Neural cell (in vitro differentiated cells): ENCODE results near the gene CLTRN. TPM values are rescaled to one million over a fixed set of nuclear protein-coding genes. Genes with fewer than 3 reads are reported as not detected.
"Not testable (repeated sequence)": the region's sequence is repeated elsewhere in the genome, so short reads cannot be mapped to it uniquely, and the experiment has no call there.

Experiments used
- H2AFZ ChIP-seq: fragments of 200-600, 300-800 bp; sonication (generic), shearing (Covaris generic); 2 replicates; pipeline ENCODE4 v1.6.0; 2014; ENCODE audit warnings: low read depth, mild to moderate bottlenecking, antibody characterized with exemption, low read length, moderate library complexity
- H3F3A ChIP-seq: fragments of 200-600 bp; shearing (Covaris generic); 2 replicates; pipeline ENCODE4 v1.6.1; 2016; ENCODE audit warnings: mild to moderate bottlenecking, moderate library complexity, mixed read lengths, antibody characterized with exemption, low read length; ENCODE audit not compliant: insufficient read depth, poor library complexity, severe bottlenecking
- H3K27ac ChIP-seq: fragments of 200-600, 300-800 bp; sonication (generic), shearing (Covaris generic); 2 replicates; pipeline ENCODE4 v1.5.1; 2014; ENCODE audit warnings: mild to moderate bottlenecking, low read length, moderate library complexity
- H3K27me3 ChIP-seq: fragments of 300-800, 200-600 bp; sonication (generic), shearing (Covaris generic); 2 replicates; pipeline ENCODE4 v1.6.0; 2014; ENCODE audit warnings: mild to moderate bottlenecking, low read depth, low read length, moderate library complexity; ENCODE audit not compliant: insufficient read depth
- H3K36me3 ChIP-seq: fragments of 300-800, 200-600 bp; sonication (generic), shearing (Covaris generic); 2 replicates; pipeline ENCODE4 v1.5.1; 2014; ENCODE audit warnings: mild to moderate bottlenecking, antibody characterized with exemption, low read length, moderate library complexity; ENCODE audit not compliant: insufficient read depth
- H3K4me2 ChIP-seq: fragments of 300-800, 200-600 bp; sonication (generic), shearing (Covaris generic); 2 replicates; pipeline ENCODE4 v1.6.0; 2014; ENCODE audit warnings: mild to moderate bottlenecking, low read length
- H3K4me3 ChIP-seq: fragments of 300-800, 200-600 bp; sonication (generic), shearing (Covaris generic); 2 replicates; pipeline ENCODE4 v1.5.1; 2014; ENCODE audit warnings: mild to moderate bottlenecking, low read length, moderate library complexity
- H3K79me2 ChIP-seq: fragments of 200-600 bp; shearing (Covaris generic); replicated peaks from 2 replicates; pipeline ENCODE4 v1.6.0; 2014; ENCODE audit warnings: mild to moderate bottlenecking, low read length, moderate library complexity; ENCODE audit not compliant: insufficient read depth
- H3K9ac ChIP-seq: fragments of 300-800, 200-600 bp; sonication (generic), shearing (Covaris generic); 2 replicates; pipeline ENCODE4 v1.6.1; 2016; ENCODE audit warnings: mild to moderate bottlenecking, low read length, mixed read lengths
- H3K9me2 ChIP-seq: fragments of 200-600 bp; shearing (Covaris generic); 2 replicates; pipeline ENCODE4 v1.6.1; 2016; ENCODE audit warnings: mild to moderate bottlenecking, low read length, mixed read lengths; ENCODE audit not compliant: insufficient read depth
- H3K9me3 ChIP-seq: fragments of 200-600, 300-800 bp; sonication (generic), shearing (Covaris generic); 2 replicates; pipeline ENCODE4 v1.6.1; 2016; ENCODE audit warnings: mild to moderate bottlenecking, mixed run types, low read length, moderate library complexity, mixed read lengths
- H4K20me1 ChIP-seq: fragments of 200-600 bp; shearing (Covaris generic); 2 replicates; pipeline ENCODE4 v1.6.1; 2016; ENCODE audit warnings: mild to moderate bottlenecking, mixed run types; ENCODE audit not compliant: insufficient read depth
- MXI1 ChIP-seq: fragments of 450-650 bp; conservative IDR thresholded peaks from 2 replicates; pipeline ENCODE4 v1.6.1; 2014; ENCODE audit warnings: antibody characterized with exemption, mild to moderate bottlenecking; ENCODE audit not compliant: poor library complexity, severe bottlenecking
- POLR2AphosphoS5 ChIP-seq: IDR thresholded peaks from 2 replicates; pipeline ENCODE4 v1.6.1; 2012
- RAD21 ChIP-seq: fragments of 450-650 bp; conservative IDR thresholded peaks from 2 replicates; pipeline ENCODE4 v1.6.1; 2014; ENCODE audit warnings: antibody characterized with exemption, mild to moderate bottlenecking, moderate library complexity
- SMC3 ChIP-seq: fragments of 450-650 bp; conservative IDR thresholded peaks from 2 replicates; pipeline ENCODE4 v1.6.1; 2014; ENCODE audit warnings: antibody characterized with exemption, mild to moderate bottlenecking, moderate library complexity; ENCODE audit not compliant: poor library complexity
- TAF1 ChIP-seq: IDR thresholded peaks from 2 replicates; pipeline ENCODE4 v1.6.1; 2012; ENCODE audit warnings: low read depth
- polyA minus RNA-seq: library from RNA; depleted of rRNA, polyadenylated mRNA; stranded (reverse); fragments of >200 nt; gene quantifications from 2 replicates; pipeline ENCODE4 v1.2.3, GENCODE V29; 2014
- polyA plus RNA-seq: library from polyadenylated mRNA; depleted of rRNA; stranded (reverse); fragments of >200 nt; gene quantifications from 2 replicates; pipeline ENCODE4 v1.2.3, GENCODE V29; 2014
- TF ChIP-seq, protein P1 (sequence below): IDR thresholded peaks from 2 replicates; pipeline ENCODE4 v1.6.1; 2012; ENCODE audit warnings: borderline replicate concordance

CLTRN gene
- 1.1 and 2.2 TPM in 2 replicates for polyA plus RNA-seq
- 0.97 and 1.3 TPM in 2 replicates for polyA minus RNA-seq

DNA sequence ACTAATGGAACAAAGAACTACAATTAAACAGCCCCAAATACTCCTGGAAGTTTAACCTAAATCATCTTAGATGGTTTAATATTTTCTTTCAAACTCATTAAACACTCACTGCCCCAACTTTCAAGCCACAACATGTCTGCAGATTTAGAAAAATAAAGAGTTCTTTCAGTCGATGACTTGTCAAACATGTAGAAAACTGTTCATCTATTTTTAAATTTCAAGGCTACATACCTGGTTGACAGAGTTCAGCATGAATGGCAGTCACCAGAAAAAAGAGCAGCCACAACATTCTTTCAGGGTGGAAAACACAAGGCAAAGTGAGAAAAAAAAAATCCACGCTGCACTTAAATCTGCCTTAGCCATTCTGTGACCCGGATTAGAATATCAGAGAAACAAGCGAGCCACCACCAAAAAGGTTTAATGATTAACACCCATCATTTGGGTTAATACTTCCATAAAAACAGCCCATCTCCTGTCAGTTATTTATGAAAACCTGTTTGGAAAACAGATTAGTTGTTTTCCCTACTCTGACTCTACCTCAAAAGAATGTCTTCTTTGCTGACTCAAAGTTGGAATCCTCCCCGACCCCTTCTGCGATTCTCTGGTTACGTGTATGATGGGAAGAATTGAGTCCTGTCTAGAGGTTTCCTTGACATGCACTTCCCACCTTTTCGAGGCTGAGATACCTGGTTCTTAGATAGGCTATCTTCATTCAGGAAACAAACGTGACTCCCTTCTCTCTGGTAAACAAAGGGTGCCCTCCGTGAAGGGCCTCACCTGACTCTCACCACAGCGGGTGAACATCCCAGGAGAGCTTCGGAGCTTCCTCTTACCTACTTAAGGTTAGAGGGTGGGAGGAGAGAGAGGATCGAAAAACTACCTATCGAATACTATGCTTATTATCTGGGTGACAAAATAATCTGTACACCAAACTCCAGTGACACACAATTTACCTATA lies at the start of gene CLTRN:
Gene CLTRN, minus strand, starts transcription at position 319 of the 958 bp plus-strand sequence. Its CDS starts 30 bp downstream, at position 289.
- Histone ChIP-seq H3K4me2 (no peak within 1 kb of the TSS), H3K79me2 (no peaks in the 10 kb centered on the region), H3K9ac (no peak within 1 kb of the TSS), H3K4me3 (no peak within 1 kb of the TSS), H3K36me3 (no peaks in the 10 kb centered on the region), H2AFZ (no peak within 1 kb of the TSS), H3K27ac (no peak within 1 kb of the TSS), H3F3A (no peaks in the 10 kb centered on the region), H3K27me3 (no peaks in the 10 kb centered on the region), H3K9me2 (no peaks in the 10 kb centered on the region), H3K9me3 (no peaks in the 10 kb centered on the region), H4K20me1 (no peaks in the 10 kb centered on the region)
- TF ChIP-seq SMC3, result no peak
- TF ChIP-seq RAD21, result no peak
- TF ChIP-seq MXI1, result no peak
- TF ChIP-seq POLR2AphosphoS5, result no peak
- TF ChIP-seq TAF1, result no peak
- TF ChIP-seq, protein P1, sequence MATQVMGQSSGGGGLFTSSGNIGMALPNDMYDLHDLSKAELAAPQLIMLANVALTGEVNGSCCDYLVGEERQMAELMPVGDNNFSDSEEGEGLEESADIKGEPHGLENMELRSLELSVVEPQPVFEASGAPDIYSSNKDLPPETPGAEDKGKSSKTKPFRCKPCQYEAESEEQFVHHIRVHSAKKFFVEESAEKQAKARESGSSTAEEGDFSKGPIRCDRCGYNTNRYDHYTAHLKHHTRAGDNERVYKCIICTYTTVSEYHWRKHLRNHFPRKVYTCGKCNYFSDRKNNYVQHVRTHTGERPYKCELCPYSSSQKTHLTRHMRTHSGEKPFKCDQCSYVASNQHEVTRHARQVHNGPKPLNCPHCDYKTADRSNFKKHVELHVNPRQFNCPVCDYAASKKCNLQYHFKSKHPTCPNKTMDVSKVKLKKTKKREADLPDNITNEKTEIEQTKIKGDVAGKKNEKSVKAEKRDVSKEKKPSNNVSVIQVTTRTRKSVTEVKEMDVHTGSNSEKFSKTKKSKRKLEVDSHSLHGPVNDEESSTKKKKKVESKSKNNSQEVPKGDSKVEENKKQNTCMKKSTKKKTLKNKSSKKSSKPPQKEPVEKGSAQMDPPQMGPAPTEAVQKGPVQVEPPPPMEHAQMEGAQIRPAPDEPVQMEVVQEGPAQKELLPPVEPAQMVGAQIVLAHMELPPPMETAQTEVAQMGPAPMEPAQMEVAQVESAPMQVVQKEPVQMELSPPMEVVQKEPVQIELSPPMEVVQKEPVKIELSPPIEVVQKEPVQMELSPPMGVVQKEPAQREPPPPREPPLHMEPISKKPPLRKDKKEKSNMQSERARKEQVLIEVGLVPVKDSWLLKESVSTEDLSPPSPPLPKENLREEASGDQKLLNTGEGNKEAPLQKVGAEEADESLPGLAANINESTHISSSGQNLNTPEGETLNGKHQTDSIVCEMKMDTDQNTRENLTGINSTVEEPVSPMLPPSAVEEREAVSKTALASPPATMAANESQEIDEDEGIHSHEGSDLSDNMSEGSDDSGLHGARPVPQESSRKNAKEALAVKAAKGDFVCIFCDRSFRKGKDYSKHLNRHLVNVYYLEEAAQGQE, result no peak

DNA sequence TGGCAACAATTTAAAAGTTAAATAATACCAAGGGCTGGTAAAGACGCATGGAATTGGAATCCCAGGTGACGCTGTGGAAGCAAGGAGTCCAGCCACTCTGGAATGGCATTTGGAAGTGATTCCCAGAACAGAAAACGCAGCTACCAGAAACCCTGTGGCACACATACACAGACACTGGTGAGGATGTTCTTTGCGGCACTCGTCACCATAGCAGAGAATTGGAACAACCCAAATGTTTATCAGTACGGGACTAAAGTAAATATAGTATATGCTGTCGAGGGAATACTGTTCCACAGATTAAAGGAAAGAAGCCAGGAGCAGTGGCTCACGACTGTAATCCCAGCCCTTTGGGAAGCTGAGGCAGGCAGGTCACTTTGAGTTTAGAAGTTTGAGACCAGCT lies 39.7 kb upstream of the CLTRN start:
- not testable (repeated sequence) for H3K4me3 ChIP-seq, H3F3A ChIP-seq, H2AFZ ChIP-seq, H3K27ac ChIP-seq, H3K4me2 ChIP-seq, H4K20me1 ChIP-seq, H3K36me3 ChIP-seq, H3K9ac ChIP-seq, H3K9me3 ChIP-seq, H3K9me2 ChIP-seq, H3K79me2 ChIP-seq, H3K27me3 ChIP-seq

- H3K27ac ChIP-seq, H3K4me3 ChIP-seq, H3K4me2 ChIP-seq, H3K27me3 ChIP-seq, H3K9ac ChIP-seq, H3F3A ChIP-seq, H3K9me2 ChIP-seq, H2AFZ ChIP-seq, H4K20me1 ChIP-seq, H3K9me3 ChIP-seq, H3K79me2 ChIP-seq, H3K36me3 ChIP-seq: not testable (repeated sequence)
Measured at GRCh38 chrX:15703809-15704208, 39.2 kb upstream of the CLTRN start.
